ENCODE measurements around the gene PIH1D1. TPM values are rescaled to one million over a fixed set of nuclear protein-coding genes. Genes with fewer than 3 reads are reported as not detected.

PIH1D1 gene
- total and polyA plus RNA-seq, 8 donors = 58.9 to 193 (median 87.5) TPM

DNA sequence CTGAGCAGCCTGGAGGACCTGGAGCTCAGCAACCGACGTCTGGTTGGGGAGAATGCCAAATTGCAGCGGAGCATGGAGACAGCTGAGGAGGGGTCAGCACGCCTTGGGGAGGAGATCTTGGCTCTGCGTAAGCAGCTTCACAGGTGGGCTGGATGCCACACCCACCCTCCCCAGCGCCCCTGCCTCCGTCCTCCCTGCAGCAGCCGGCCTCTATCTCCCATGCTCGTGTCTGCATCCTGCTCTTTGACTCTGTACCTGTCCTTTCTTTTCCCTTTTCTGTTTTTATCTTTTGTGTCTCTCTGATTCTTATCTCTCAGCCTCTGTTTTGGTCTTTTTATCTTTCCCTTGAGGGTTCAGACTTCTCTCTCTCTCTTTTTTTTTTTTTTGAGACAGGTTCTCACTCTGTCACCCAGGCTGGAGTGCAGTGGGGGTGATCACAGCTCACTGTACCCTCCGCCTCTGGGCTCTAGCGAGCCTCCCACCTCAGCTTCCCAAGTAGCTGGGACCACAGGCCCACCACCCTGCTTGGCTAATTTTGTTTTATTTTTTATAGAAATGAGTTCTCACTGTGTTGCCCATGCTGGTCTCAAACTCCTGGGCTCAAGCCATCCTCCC, 53.5 kb downstream of the PIH1D1 start:
- TF ChIP-seq EP300 (IDR thresholded peaks at IDR 0.05) (no peak), POLR2A (IDR thresholded peaks at IDR 0.05) (no peak), POLR2AphosphoS5 (IDR thresholded peaks at IDR 0.05) (no peak)
- TF ChIP-seq, protein P1, sequence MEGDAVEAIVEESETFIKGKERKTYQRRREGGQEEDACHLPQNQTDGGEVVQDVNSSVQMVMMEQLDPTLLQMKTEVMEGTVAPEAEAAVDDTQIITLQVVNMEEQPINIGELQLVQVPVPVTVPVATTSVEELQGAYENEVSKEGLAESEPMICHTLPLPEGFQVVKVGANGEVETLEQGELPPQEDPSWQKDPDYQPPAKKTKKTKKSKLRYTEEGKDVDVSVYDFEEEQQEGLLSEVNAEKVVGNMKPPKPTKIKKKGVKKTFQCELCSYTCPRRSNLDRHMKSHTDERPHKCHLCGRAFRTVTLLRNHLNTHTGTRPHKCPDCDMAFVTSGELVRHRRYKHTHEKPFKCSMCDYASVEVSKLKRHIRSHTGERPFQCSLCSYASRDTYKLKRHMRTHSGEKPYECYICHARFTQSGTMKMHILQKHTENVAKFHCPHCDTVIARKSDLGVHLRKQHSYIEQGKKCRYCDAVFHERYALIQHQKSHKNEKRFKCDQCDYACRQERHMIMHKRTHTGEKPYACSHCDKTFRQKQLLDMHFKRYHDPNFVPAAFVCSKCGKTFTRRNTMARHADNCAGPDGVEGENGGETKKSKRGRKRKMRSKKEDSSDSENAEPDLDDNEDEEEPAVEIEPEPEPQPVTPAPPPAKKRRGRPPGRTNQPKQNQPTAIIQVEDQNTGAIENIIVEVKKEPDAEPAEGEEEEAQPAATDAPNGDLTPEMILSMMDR (IDR thresholded peaks at IDR 0.05) = no peak
- WGBS, 5 donors = 50 to 69% (median 53%) methylated on average over 11 of the region's 11 CpGs
- no peak for DNase-seq
- Histone ChIP-seq H3K27me3 (peaks cover 0 to 55% (median 7%) of the 10 kb centered on the region in 3 donors), H3K4me1 (no peaks in the 10 kb centered on the region), H3K9me3 (no peaks in the 10 kb centered on the region), H3K4me3 (no peak overlapping the region), H3K36me3 (no peaks in the 10 kb centered on the region), H3K27ac (no peak overlapping the region)
- intact Hi-C loops (cut with DNase I; ENCODE audit: low total_unique reads) = loop anchor here (5.0 kb wide), 1 partner anchor 34 kb away; no protein-coding TSS in a partner anchor

DNA sequence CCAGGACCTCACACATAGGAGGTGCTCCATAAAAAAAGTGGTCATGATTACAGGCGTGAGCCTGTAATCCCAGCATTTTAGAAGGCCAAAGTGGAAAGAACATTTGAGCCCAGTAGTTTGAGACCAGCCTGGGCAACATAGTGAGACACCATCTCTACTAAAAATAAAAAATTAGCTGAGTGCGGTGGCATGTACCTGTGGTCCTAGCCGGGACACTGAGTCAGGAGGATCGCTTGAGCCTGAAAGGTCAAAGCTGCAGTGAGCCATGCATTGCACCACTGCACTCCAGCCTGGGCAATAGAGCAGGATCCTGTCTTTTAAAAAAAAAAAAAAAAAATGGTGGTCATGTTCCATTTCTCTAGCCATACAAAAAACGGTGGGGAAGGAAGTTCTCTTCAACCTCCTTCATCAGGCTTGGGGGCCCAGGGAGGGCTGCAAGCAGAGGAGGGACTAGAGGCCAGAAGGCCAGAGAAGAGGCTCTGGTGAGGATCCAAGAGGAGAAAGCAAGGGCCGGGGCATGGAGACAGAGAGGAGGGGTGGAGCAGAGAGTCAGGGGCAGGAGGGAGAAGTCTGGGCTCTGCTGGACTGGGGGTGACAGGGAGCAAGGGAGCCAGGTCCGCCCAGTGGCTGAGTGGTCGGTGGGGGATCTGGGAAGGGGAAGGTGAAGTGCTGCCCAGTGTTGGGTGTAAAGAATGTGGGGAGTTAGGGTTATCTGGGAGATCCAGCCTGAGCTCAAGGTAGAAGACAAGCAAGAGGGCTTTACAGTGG, 54.7 kb downstream of the PIH1D1 start:
- intact Hi-C loops (cut with DNase I; ENCODE audit: low total_unique reads) = loop anchor here (5.0 kb wide), 1 partner anchor 35 kb away; no protein-coding TSS in a partner anchor
- Histone ChIP-seq H3K27me3 (peaks cover 0 to 52% (median 7%) of the 10 kb centered on the region in 3 donors), H3K27ac (no peak overlapping the region), H3K4me3 (no peak overlapping the region), H3K36me3 (no peaks in the 10 kb centered on the region), H3K9me3 (no peaks in the 10 kb centered on the region), H3K4me1 (peaks cover 0 to 1% (median 0%) of the 10 kb centered on the region in 4 donors)
- 74 to 81% (median 75%) methylated on average over 8 of the region's 8 CpGs for WGBS, 5 donors
- no peak for DNase-seq
- TF ChIP-seq, protein P1 (IDR thresholded peaks at IDR 0.05) = no peak
- TF ChIP-seq POLR2AphosphoS5 (IDR thresholded peaks at IDR 0.05) (no peak), EP300 (IDR thresholded peaks at IDR 0.05) (no peak), POLR2A (IDR thresholded peaks at IDR 0.05) (no peak)

Small RNAs within 50 kb of the gene (small RNA-seq; reads per million reads assigned to genes)
- gene MIR150 (80.6 to 236 (median 147) reads per million in 4 donors), gene SNORD32A (0 reads per million in 4 donors), gene SNORD33 (0 reads per million in 4 donors), gene SNORD34 (0 reads per million in 4 donors), gene SNORD35A (0 reads per million in 4 donors), gene SNORD35B (0 reads per million in 4 donors)

Other genes with a start within 250 kb of the PIH1D1 start
- gene SLC6A16, start 126.6 kb downstream of the PIH1D1 start, total RNA-seq = 1 to 10 TPM in 1 of 5 donors, under 1 TPM in 1, not detected in 3; 0.92 to 5.4 TPM
- 1 to 10 TPM in 2 of 3 donors, under 1 TPM in 1; 0.44 to 2.5 (median 1.2) TPM for gene SLC6A16, start 126.6 kb downstream of the PIH1D1 start, polyA plus RNA-seq
- gene CD37, start 116.4 kb downstream of the PIH1D1 start, total RNA-seq = 10 to 100 TPM in 1 of 5 donors, 1 to 10 TPM in 2, not detected in 2; 2.2 to 30.3 (median 5.1) TPM
- 10 to 100 TPM in 1 of 3 donors, 1 to 10 TPM in 2; 5.9 to 18.5 (median 6.7) TPM for gene CD37, start 116.4 kb downstream of the PIH1D1 start, polyA plus RNA-seq
- gene TEAD2, start 89.4 kb downstream of the PIH1D1 start, total RNA-seq = 10 to 100 TPM in 4 of 5 donors, 1 to 10 TPM in 1; 4.3 to 42.0 (median 17.8) TPM
- 10 to 100 TPM; 21.8 to 35.4 (median 26.6) TPM for gene TEAD2, start 89.4 kb downstream of the PIH1D1 start, polyA plus RNA-seq
- gene DKKL1, start 87.9 kb downstream of the PIH1D1 start, total RNA-seq = not detected
- under 1 TPM in 1 of 3 donors, not detected in 2; 0.35 TPM for gene DKKL1, start 87.9 kb downstream of the PIH1D1 start, polyA plus RNA-seq
- gene KASH5, start 63.6 kb downstream of the PIH1D1 start, total RNA-seq = under 1 TPM in 1 of 5 donors, not detected in 4; 0.37 TPM
- gene KASH5, start 63.6 kb downstream of the PIH1D1 start, polyA plus RNA-seq = under 1 TPM in 1 of 3 donors, not detected in 2; 0.20 TPM
- gene PTH2, start 28.4 kb downstream of the PIH1D1 start, total RNA-seq = not detected
- gene PTH2, start 28.4 kb downstream of the PIH1D1 start, polyA plus RNA-seq = not detected
- gene GFY, start 26.4 kb downstream of the PIH1D1 start, total RNA-seq = not detected
- gene GFY, start 26.4 kb downstream of the PIH1D1 start, polyA plus RNA-seq = not detected
- gene SLC17A7, start 10.3 kb downstream of the PIH1D1 start, total RNA-seq = 1 to 10 TPM in 3 of 5 donors, not detected in 2; 1.1 to 2.0 (median 1.8) TPM
- under 1 TPM; 0.25 to 0.76 (median 0.65) TPM for gene SLC17A7, start 10.3 kb downstream of the PIH1D1 start, polyA plus RNA-seq
- gene ALDH16A1, start 1.4 kb upstream of the PIH1D1 start, total RNA-seq = 100 to 1,000 TPM in 1 of 5 donors, 10 to 100 TPM in 4; 27.9 to 198 (median 42.6) TPM
- 10 to 100 TPM; 32.2 to 43.1 (median 42.5) TPM for gene ALDH16A1, start 1.4 kb upstream of the PIH1D1 start, polyA plus RNA-seq
- gene FLT3LG, start 22.4 kb upstream of the PIH1D1 start, total RNA-seq = 1 to 10 TPM in 2 of 5 donors, not detected in 3; 1.3 to 8.3 TPM
- gene FLT3LG, start 22.4 kb upstream of the PIH1D1 start, polyA plus RNA-seq = 10 to 100 TPM; 11.0 to 14.5 (median 11.8) TPM
- gene RPL13A, start 35.8 kb upstream of the PIH1D1 start, total RNA-seq = 1,000 to 10,000 TPM; 2,540 to 5,817 (median 2,738) TPM
- gene RPL13A, start 35.8 kb upstream of the PIH1D1 start, polyA plus RNA-seq = 1,000 to 10,000 TPM; 3,482 to 5,177 (median 4,220) TPM
- gene RPS11, start 44.6 kb upstream of the PIH1D1 start, total RNA-seq = 1,000 to 10,000 TPM in 4 of 5 donors, 100 to 1,000 TPM in 1; 581 to 4,374 (median 2,993) TPM
- gene RPS11, start 44.6 kb upstream of the PIH1D1 start, polyA plus RNA-seq = 1,000 to 10,000 TPM; 5,306 to 7,461 (median 5,501) TPM
- gene FCGRT, start 60.8 kb upstream of the PIH1D1 start, total RNA-seq = 100 to 1,000 TPM in 4 of 5 donors, 10 to 100 TPM in 1; 90.2 to 634 (median 183) TPM
- 10 to 100 TPM; 79.0 to 94.8 (median 92.0) TPM for gene FCGRT, start 60.8 kb upstream of the PIH1D1 start, polyA plus RNA-seq
- gene RCN3, start 76.2 kb upstream of the PIH1D1 start, total RNA-seq = 100 to 1,000 TPM in 1 of 5 donors, 10 to 100 TPM in 2, 1 to 10 TPM in 1, not detected in 1; 3.1 to 553 (median 18.1) TPM
- gene RCN3, start 76.2 kb upstream of the PIH1D1 start, polyA plus RNA-seq = 10 to 100 TPM in 2 of 3 donors, 1 to 10 TPM in 1; 9.9 to 17.6 (median 10.1) TPM
- gene NOSIP, start 128.7 kb upstream of the PIH1D1 start, total RNA-seq = 100 to 1,000 TPM in 1 of 5 donors, 10 to 100 TPM in 4; 18.1 to 354 (median 70.5) TPM
- gene NOSIP, start 128.7 kb upstream of the PIH1D1 start, polyA plus RNA-seq = 100 to 1,000 TPM in 2 of 3 donors, 10 to 100 TPM in 1; 94.6 to 154 (median 113) TPM
- 10 to 100 TPM in 1 of 5 donors, 1 to 10 TPM in 2, not detected in 2; 5.9 to 12.5 (median 10.0) TPM for gene PRRG2, start 129.5 kb upstream of the PIH1D1 start, total RNA-seq
- gene PRRG2, start 129.5 kb upstream of the PIH1D1 start, polyA plus RNA-seq = 10 to 100 TPM in 1 of 3 donors, 1 to 10 TPM in 2; 8.6 to 14.7 (median 9.0) TPM
- 10 to 100 TPM in 3 of 5 donors, 1 to 10 TPM in 2; 4.6 to 88.3 (median 13.9) TPM for gene PRR12, start 139.4 kb upstream of the PIH1D1 start, total RNA-seq
- 10 to 100 TPM in 1 of 3 donors, 1 to 10 TPM in 2; 3.1 to 16.7 (median 5.6) TPM for gene PRR12, start 139.4 kb upstream of the PIH1D1 start, polyA plus RNA-seq
- 100 to 1,000 TPM in 1 of 5 donors, 10 to 100 TPM in 3, 1 to 10 TPM in 1; 7.7 to 138 (median 63.9) TPM for gene RRAS, start 188.3 kb upstream of the PIH1D1 start, total RNA-seq
- 100 to 1,000 TPM; 126 to 145 (median 130) TPM for gene RRAS, start 188.3 kb upstream of the PIH1D1 start, polyA plus RNA-seq
- gene SCAF1, start 190.4 kb upstream of the PIH1D1 start, total RNA-seq = 10 to 100 TPM in 4 of 5 donors, 1 to 10 TPM in 1; 8.3 to 41.7 (median 19.8) TPM
- 10 to 100 TPM in 2 of 3 donors, 1 to 10 TPM in 1; 8.9 to 19.7 (median 12.1) TPM for gene SCAF1, start 190.4 kb upstream of the PIH1D1 start, polyA plus RNA-seq
- gene IRF3, start 214.0 kb upstream of the PIH1D1 start, total RNA-seq = 100 to 1,000 TPM in 4 of 5 donors, 10 to 100 TPM in 1; 28.3 to 380 (median 104) TPM
- 100 to 1,000 TPM; 104 to 148 (median 114) TPM for gene IRF3, start 214.0 kb upstream of the PIH1D1 start, polyA plus RNA-seq
- gene BCL2L12, start 214.1 kb upstream of the PIH1D1 start, total RNA-seq = 10 to 100 TPM in 1 of 5 donors, 1 to 10 TPM in 4; 2.3 to 10.7 (median 7.5) TPM
- 10 to 100 TPM; 12.8 to 23.3 (median 22.4) TPM for gene BCL2L12, start 214.1 kb upstream of the PIH1D1 start, polyA plus RNA-seq
- gene PRMT1, start 225.5 kb upstream of the PIH1D1 start, total RNA-seq = 100 to 1,000 TPM in 3 of 5 donors, 10 to 100 TPM in 2; 53.3 to 131 (median 104) TPM
- 100 to 1,000 TPM; 102 to 111 (median 111) TPM for gene PRMT1, start 225.5 kb upstream of the PIH1D1 start, polyA plus RNA-seq
- 1 to 10 TPM in 2 of 5 donors, not detected in 3; 1.1 to 1.7 TPM for gene ADM5, start 237.8 kb upstream of the PIH1D1 start, total RNA-seq
- 1 to 10 TPM in 1 of 3 donors, under 1 TPM in 2; 0.61 to 2.5 (median 1.00) TPM for gene ADM5, start 237.8 kb upstream of the PIH1D1 start, polyA plus RNA-seq
- 10 to 100 TPM in 1 of 5 donors, 1 to 10 TPM in 2, not detected in 2; 1.8 to 35.6 (median 3.0) TPM for gene CPT1C, start 239.3 kb upstream of the PIH1D1 start, total RNA-seq
- 10 to 100 TPM in 1 of 3 donors, 1 to 10 TPM in 2; 2.4 to 11.0 (median 3.1) TPM for gene CPT1C, start 239.3 kb upstream of the PIH1D1 start, polyA plus RNA-seq